ENCODE measurements around the gene MGAT4B. TPM values are rescaled to one million over a fixed set of nuclear protein-coding genes. Genes with fewer than 3 reads are reported as not detected.

MGAT4B gene
- total RNA-seq, 4 donors from 2014 or later = 83.6 to 108 (median 102) TPM

DNA sequence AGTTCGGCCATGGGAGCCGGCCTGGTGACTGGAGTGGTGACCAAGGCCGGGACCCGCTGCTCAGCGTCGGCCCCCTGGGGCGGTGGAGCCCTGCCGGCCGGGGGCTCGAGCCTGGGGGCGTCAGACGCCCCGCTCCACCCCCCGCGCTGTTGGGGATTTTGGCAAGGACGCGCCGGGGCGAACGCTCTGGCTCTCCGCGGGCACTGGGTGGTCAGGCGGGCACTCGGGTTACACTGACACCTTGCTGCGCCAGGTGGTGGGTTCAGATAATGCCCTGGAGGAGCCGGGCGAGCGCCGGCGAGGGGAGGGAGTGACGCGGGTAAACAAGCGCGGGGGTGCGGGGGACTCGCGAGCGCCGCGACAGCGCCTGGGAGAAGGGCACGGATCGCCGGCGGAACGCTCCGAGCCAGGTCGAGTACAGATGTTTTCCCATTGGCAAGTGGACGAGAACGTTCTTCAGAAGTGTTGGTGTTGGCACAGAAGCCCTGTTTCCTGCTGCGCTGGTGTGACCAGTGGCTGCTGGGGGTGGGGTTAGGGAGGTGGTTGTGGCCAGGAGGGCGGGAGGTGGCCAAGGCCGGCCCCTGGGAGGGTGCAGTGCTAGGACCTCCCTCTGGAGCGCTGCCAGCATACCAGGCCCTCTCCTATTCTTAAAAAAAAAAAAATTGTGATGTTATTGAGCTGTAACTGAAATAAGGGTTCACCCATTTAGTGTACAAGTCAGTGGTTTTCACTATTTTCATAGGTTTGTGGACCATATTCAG, 14.8 kb upstream of the MGAT4B start:
- Histone ChIP-seq H3K27ac (peak overlapping the region; percentile 97 to 100 (median 99)), H3K36me3 (peaks cover 39 to 51% of the 10 kb centered on the region in 2 donors), H3K4me1 (peaks cover 60 to 69% of the 10 kb centered on the region in 2 donors), H3K4me3 (replicated peaks in 1 of 3) (peak overlapping the region; percentile 99 to 100 (median 99)), H3K9me3 (no peaks in the 10 kb centered on the region), H3K27me3 (no peaks in the 10 kb centered on the region)
- DNase-seq = peak; percentile 98
- peak; percentile 72 to 96 for TF ChIP-seq POLR2A (IDR thresholded peaks at IDR 0.05)
- TF ChIP-seq, protein P1, sequence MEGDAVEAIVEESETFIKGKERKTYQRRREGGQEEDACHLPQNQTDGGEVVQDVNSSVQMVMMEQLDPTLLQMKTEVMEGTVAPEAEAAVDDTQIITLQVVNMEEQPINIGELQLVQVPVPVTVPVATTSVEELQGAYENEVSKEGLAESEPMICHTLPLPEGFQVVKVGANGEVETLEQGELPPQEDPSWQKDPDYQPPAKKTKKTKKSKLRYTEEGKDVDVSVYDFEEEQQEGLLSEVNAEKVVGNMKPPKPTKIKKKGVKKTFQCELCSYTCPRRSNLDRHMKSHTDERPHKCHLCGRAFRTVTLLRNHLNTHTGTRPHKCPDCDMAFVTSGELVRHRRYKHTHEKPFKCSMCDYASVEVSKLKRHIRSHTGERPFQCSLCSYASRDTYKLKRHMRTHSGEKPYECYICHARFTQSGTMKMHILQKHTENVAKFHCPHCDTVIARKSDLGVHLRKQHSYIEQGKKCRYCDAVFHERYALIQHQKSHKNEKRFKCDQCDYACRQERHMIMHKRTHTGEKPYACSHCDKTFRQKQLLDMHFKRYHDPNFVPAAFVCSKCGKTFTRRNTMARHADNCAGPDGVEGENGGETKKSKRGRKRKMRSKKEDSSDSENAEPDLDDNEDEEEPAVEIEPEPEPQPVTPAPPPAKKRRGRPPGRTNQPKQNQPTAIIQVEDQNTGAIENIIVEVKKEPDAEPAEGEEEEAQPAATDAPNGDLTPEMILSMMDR (IDR thresholded peaks at IDR 0.05) = peak in 1 of 6 experiments; percentile 1
- intact Hi-C loops (cut with DNase I) = no loop called here
- WGBS, 2 donors = 0% methylated on average over 30 to 34 of the region's 54 CpGs

DNA sequence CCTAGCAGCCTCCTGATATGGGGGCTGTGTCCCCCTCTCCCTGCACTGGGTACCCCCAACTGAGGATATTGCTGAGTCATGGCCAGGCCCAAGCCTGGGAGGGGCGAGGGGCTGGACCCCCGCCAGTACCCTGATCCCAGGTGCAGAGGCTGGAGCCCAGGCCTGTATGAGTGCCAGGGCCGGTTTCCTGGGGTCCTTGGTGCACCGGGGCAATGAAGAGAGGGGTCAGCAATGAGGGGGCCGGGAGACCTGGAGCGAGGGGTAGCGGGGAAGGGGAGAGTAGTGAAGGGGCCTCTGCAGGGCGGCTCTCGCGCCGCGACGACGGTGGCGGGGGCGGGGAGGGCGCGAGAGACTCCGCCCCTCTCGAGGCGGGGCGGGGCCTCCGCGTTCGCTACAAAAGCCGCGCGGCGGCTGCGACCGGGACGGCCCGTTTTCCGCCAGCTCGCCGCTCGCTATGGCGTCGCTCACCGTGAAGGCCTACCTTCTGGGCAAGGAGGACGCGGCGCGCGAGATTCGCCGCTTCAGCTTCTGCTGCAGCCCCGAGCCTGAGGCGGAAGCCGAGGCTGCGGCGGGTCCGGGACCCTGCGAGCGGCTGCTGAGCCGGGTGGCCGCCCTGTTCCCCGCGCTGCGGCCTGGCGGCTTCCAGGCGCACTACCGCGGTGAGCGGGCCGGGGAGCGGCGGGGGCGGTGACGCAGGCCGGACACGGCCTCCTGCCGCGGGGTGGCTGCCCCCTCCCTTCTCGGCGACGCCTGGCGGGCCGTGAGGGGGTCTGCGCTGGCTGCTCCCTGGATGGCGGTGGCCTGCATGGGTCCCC, 14.0 kb upstream of the MGAT4B start, which contains the start of gene SQSTM1:
TSS of gene SQSTM1 (plus strand) at position 423 of the 815 bp plus-strand sequence. CDS start at position 455, 32 bp downstream.
- Histone ChIP-seq H3K27ac (peak within 1 kb of the TSS; percentile 97 to 100 (median 99)), H3K27me3 (no peaks in the 10 kb centered on the region), H3K9me3 (no peaks in the 10 kb centered on the region), H3K4me3 (replicated peaks in 1 of 3) (peak within 1 kb of the TSS; percentile 99 to 100 (median 99)), H3K4me1 (peaks cover 62 to 69% of the 10 kb centered on the region in 2 donors), H3K36me3 (peaks cover 32 to 43% of the 10 kb centered on the region in 2 donors)
- DNase-seq = peak; percentile 74 to 76
- TF ChIP-seq, protein P1 (IDR thresholded peaks at IDR 0.05) = peak in 2 of 6 experiments; percentile 9 to 13
- peak; percentile 99 to 100 for TF ChIP-seq POLR2A (IDR thresholded peaks at IDR 0.05)
- intact Hi-C loops (cut with DNase I) = no loop called here
- 5% methylated on average over 7 of the region's 81 CpGs; no CpG with 5 or more reads in 1 of the 2 donors for WGBS, 2 donors

GRCh38 chr5:179820127-179820482, 13.4 kb upstream of the MGAT4B start:
- Histone ChIP-seq H3K4me3 (replicated peaks in 1 of 3) (peak overlapping the region in 2 of 3 donors; percentile 99 to 100), H3K36me3 (peaks cover 26 to 37% of the 10 kb centered on the region in 2 donors), H3K9me3 (no peaks in the 10 kb centered on the region), H3K27ac (peak overlapping the region; percentile 97 to 100 (median 99)), H3K27me3 (no peaks in the 10 kb centered on the region), H3K4me1 (peaks cover 61 to 69% of the 10 kb centered on the region in 2 donors)
- intact Hi-C loops (cut with DNase I) = no loop called here
- WGBS, 2 donors = 25 to 38% methylated on average over 8 to 11 of the region's 12 CpGs
- DNase-seq = no peak
- TF ChIP-seq, protein P1 (IDR thresholded peaks at IDR 0.05) = no peak
- TF ChIP-seq POLR2A (IDR thresholded peaks at IDR 0.05) = no peak

- H3K4me3 ChIP-seq (replicated peaks in 1 of 3) = peak overlapping the region in 1 of 3 donors; percentile 100
- H3K4me1 ChIP-seq = peaks cover 55 to 63% of the 10 kb centered on the region in 2 donors
- DNase-seq = peak; percentile 84 to 86
- TF ChIP-seq, protein P1 (IDR thresholded peaks at IDR 0.05) = no peak
- TF ChIP-seq POLR2A (IDR thresholded peaks at IDR 0.05) = peak in 1 of 2 donors; percentile 3
- H3K36me3 ChIP-seq = peaks cover 20 to 31% of the 10 kb centered on the region in 2 donors
- 20 to 21% methylated on average over 7 to 13 of the region's 26 CpGs for WGBS, 2 donors
- intact Hi-C loops (cut with DNase I) = no loop called here
- peak overlapping the region; percentile 97 to 100 (median 99) for H3K27ac ChIP-seq
- no peaks in the 10 kb centered on the region for H3K27me3 ChIP-seq
- no peaks in the 10 kb centered on the region for H3K9me3 ChIP-seq
These were observed 12.8 kb upstream of the MGAT4B start for GRCh38 chr5:179819296-179820126.
